Head of caudate nucleus (tissue), 42 donors: ENCODE data around the gene MTM1.

Experiments
- DNase-seq, 42 donors: peaks; one replicate each; pipeline versions ENCODE4 v3.0.0 to v3.0.0-alpha.2; 2020 to 2021; ENCODE audit warnings: mixed read lengths in 7 of 42
- intact Hi-C: fragments of 100-400 bp; cut with DNase I; formaldehyde crosslinking; loops from one replicate; pipeline ENCODE4 v1.15.0; 2022

Gene MTM1

DNA sequence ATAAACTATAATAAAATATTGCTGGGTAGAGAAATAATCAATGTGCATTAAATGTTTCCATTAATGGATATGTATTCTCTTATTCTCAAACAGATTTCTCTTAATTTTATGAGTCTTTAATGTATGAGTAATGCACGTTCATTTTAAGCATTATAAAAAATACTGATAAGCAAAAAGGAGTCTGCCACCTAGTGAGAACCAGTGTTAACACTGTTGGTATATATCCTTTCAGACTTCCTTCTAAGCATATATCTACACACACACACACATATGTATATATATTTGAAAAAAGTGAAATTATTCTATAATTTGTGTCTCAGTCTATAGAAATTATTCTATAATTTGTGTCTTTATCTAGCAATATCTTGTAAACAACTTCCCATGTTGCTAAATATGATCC lies 74.8 kb downstream of the MTM1 start:
- no peak for DNase-seq
- intact Hi-C loops, result no loop called here

GRCh38 chrX:150643958-150644357 lies 75.5 kb downstream of the MTM1 start:
- intact Hi-C loops, result no loop called here
- no peak for DNase-seq

GRCh38 chrX:150644422-150644821 lies 76.0 kb downstream of the MTM1 start:
- no peak for DNase-seq
- intact Hi-C loops, result no loop called here

DNA sequence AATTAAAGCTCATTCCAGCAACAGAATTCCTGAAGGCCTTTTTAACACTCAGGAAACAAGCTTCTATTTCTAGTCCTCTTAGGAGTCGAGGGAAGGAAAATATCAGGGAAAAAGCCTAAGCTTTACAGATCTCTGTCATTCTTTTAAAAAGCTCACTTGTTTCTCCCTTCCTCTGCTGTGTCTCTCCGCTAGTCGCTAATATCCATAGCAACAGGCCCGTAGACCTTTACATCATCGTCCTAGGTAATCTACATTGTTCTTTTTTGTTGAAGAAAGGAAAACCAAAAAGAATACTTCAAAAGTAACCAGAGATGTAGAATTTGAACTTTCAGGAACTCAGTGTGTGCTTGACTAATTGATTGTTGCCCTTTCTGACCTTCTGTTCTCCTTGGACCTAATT lies 78.9 kb downstream of the MTM1 start:
- no peak for DNase-seq
- intact Hi-C loops, result no loop called here

- DNase-seq, result no peak
- intact Hi-C loops, result no loop called here
Observed at GRCh38 chrX:150648296-150648940, 80.0 kb downstream of the MTM1 start.

- intact Hi-C loops, result no loop called here
- DNase-seq, result peak in 3 of 42 donors; percentile 2 to 9 (median 6)
Observed at GRCh38 chrX:150649096-150649870, 80.9 kb downstream of the MTM1 start.

DNA sequence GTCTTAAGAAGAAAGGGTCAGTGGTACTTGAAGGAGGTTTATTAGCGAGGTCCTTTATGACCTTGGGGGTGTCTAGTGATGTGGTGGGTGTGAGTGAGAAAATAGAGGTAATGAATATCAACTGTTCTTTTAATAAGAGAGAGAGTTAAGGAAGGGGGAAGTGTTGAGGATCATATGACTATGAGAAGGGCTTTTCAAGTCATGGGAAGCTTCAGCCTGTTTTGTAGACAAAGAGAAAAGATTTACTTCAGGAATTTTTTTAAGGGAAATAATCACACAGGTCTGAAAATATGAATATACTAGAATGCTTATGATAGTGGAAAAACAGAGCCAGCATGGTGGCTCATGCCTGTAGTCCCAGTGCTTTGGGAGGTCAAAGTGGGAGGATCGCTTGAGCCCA lies 83.5 kb downstream of the MTM1 start:
- no peak for DNase-seq
- intact Hi-C loops, result no loop called here

DNA sequence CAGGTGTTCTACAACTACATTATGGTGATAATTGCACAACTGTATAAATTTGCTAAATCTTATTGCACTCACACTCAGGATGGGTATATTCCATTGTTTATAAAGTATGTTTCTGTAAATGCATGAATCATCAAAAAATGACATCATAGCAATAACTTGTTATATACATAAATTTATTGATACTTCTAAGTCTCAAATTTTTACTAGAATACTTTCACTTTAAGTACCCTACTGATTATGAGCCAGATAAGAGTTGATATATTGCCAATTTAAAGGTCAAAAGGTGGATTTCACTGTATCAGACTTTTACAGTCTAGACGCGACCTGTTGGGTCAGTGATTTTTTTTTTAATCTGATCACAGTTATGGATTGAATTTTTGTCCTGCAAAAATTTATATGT lies 87.4 kb downstream of the MTM1 start:
- DNase-seq, result no peak
- intact Hi-C loops, result no loop called here

GRCh38 chrX:150663073-150663472 lies 94.7 kb downstream of the MTM1 start:
- DNase-seq, result no peak
- intact Hi-C loops, result no loop called here

- intact Hi-C loops, result no loop called here
- DNase-seq, result peak in 20 of 42 donors; percentile 5 to 49 (median 15)
Observed at GRCh38 chrX:150664290-150664689, 95.9 kb downstream of the MTM1 start.

- intact Hi-C loops, result no loop called here
- no peak for DNase-seq
Observed at GRCh38 chrX:150676221-150676620, 107.8 kb downstream of the MTM1 start.

- intact Hi-C loops, result no loop called here
- DNase-seq, result peak in 19 of 42 donors; percentile 14 to 68 (median 31)
Observed at GRCh38 chrX:150680974-150681373, 112.6 kb downstream of the MTM1 start.

- intact Hi-C loops, result no loop called here
- DNase-seq, result no peak
Observed at GRCh38 chrX:150683112-150683511, 114.7 kb downstream of the MTM1 start.

DNA sequence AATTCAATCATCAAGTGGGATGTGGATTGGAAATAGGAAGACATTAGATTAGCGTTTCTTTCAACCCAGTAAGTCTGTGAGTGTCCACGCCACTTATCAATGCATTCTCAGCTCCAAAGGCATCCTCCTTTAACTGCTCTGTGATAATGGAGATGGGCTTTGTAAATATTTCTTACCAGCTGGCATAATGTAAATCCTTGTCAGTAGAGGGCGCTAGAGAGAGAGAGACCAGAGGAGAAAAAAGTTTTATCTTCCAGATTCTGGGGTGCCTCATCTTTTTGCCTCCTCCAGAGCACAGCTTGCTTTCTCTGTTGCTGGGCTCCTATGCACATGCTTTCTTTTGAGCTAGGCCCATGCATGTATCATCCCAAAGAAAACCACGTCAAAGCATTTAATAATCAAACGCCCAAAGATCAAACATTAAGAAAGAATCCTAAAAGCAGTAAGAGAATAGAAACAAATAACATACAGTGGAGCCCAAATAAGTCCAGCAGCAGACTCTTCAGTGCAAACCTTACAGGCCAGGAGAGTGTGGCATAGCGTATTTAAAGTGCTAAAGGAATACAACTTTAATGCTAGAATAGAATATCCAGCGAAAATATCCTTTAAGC lies 115.2 kb downstream of the MTM1 start:
- no peak for DNase-seq
- intact Hi-C loops, result no loop called here

DNA sequence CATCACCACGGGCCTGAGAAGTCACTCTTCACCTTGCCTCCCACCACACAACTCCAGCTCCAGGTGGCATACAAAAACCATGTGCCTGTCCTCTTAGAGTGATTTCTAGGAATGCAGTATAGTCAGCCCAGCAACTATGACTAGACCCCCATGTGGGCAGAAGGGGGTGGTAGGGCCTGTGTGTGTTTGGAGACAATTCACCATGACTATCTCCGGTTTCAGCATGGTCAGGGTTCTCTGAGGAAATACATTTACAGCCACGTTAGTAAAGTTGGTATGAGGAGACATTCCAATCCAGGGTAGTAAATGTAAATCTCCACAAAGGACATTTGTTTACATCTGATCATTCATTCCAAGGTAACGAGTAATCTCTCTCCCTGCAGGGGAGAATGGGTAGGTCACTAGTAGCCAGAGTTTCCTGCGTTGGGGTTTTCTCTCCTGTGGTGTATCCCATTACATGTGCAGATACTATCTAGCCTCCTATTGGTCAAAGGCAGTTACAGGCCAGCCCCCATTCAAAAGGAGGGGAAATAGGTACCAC lies 120.6 kb downstream of the MTM1 start:
- no peak for DNase-seq
- intact Hi-C loops, result no loop called here

GRCh38 chrX:150690126-150690525 lies 121.7 kb downstream of the MTM1 start:
- intact Hi-C loops, result no loop called here
- DNase-seq, result peak in 1 of 42 donors; percentile 45

GRCh38 chrX:150692296-150692695 lies 123.9 kb downstream of the MTM1 start:
- peak in 6 of 42 donors; percentile 13 to 43 (median 17) for DNase-seq
- intact Hi-C loops, result no loop called here

- DNase-seq, result peak in 36 of 42 donors; percentile 5 to 73 (median 43)
- intact Hi-C loops, result no loop called here
Observed at GRCh38 chrX:150692831-150693724, 124.7 kb downstream of the MTM1 start, which contains the start of gene MTMR1. TSS of gene MTMR1 (plus strand) at chrX:150693396. CDS start at chrX:150693531, 135 bp downstream.
